CD14-positive monocyte (primary cell): ENCODE results near the gene WIPF3. TPM values are rescaled to one million over a fixed set of nuclear protein-coding genes. Genes with fewer than 3 reads are reported as not detected.

ENCODE experiments used
- DNase-seq, 3 donors: peaks; one replicate each; pipeline ENCODE4 v3.0.0-alpha.2; 2011 to 2022
- H2AFZ ChIP-seq: 2 replicates; pipeline ENCODE4 v1.6.0; 2012; ENCODE audit warnings: mild to moderate bottlenecking, low read depth, low read length, inconsistent platforms; ENCODE audit not compliant: insufficient read depth, poor library complexity, severe bottlenecking
- H3K27ac ChIP-seq, 2 donors: 1 replicate in 1 of 2; 2 replicates in 1 of 2; pipeline ENCODE4 v1.5.1; 2012 to 2013; ENCODE audit warnings: low read length in 2 of 2, control low read depth in 1 of 2, inconsistent platforms in 1 of 2, low read depth in 1 of 2, mild to moderate bottlenecking in 1 of 2
- H3K27me3 ChIP-seq, 2 donors: one replicate each; pipeline versions ENCODE4 v1.6.0 to v1.6.1; 2011 to 2013; ENCODE audit warnings: low read length in 2 of 2; ENCODE audit not compliant: control insufficient read depth in 2 of 2, insufficient read depth in 2 of 2
- H3K36me3 ChIP-seq, 2 donors: replicated peaks in 1 of 2; 1 replicate in 1 of 2; 2 replicates in 1 of 2; pipeline versions ENCODE4 v1.5.1 to v1.6.1; 2012 to 2013; ENCODE audit warnings: low read length in 2 of 2, control low read depth in 1 of 2, inconsistent platforms in 1 of 2, mild to moderate bottlenecking in 1 of 2; ENCODE audit not compliant: insufficient read depth in 2 of 2, control insufficient read depth in 1 of 2
- H3K4me1 ChIP-seq, 2 donors: 1 replicate in 1 of 2; 2 replicates in 1 of 2; pipeline versions ENCODE4 v1.5.1 to v1.6.1; 2012 to 2013; ENCODE audit warnings: low read length in 2 of 2, control low read depth in 1 of 2, inconsistent platforms in 1 of 2, mild to moderate bottlenecking in 1 of 2, moderate library complexity in 1 of 2; ENCODE audit not compliant: insufficient read depth in 2 of 2, control insufficient read depth in 1 of 2
- H3K4me2 ChIP-seq: replicated peaks from 2 replicates; pipeline ENCODE3; 2012; ENCODE audit warnings: low read length, moderate library complexity, mild to moderate bottlenecking; ENCODE audit not compliant: poor library complexity, severe bottlenecking; ENCODE audit errors: extremely low read depth
- H3K4me3 ChIP-seq, 3 experiments: fragments of 200-600 bp in 1 of 3; sonication (generic) in 1 of 3; replicated peaks in 1 of 3; 1 replicate in 2 of 3; 2 replicates in 1 of 3; pipeline ENCODE4 v1.5.1; 2011 to 2013; ENCODE audit warnings: low read length in 3 of 3, mild to moderate bottlenecking in 3 of 3, control low read depth in 2 of 3, low read depth in 2 of 3, inconsistent platforms in 1 of 3, moderate library complexity in 1 of 3
- H3K79me2 ChIP-seq: 2 replicates; pipeline ENCODE4 v1.6.0; 2012; ENCODE audit warnings: mild to moderate bottlenecking, control low read depth, inconsistent platforms, low read length, moderate library complexity; ENCODE audit not compliant: insufficient read depth
- H3K9ac ChIP-seq: 2 replicates; pipeline ENCODE4 v1.6.0; 2017; ENCODE audit warnings: low read length, mild to moderate bottlenecking; ENCODE audit not compliant: insufficient read depth, poor library complexity, severe bottlenecking
- H3K9me3 ChIP-seq, 2 donors: replicated peaks in 1 of 2; 1 replicate in 1 of 2; 2 replicates in 1 of 2; pipeline versions ENCODE4 v1.5.1 to v1.6.1; 2012 to 2013; ENCODE audit warnings: low read length in 2 of 2, control low read depth in 1 of 2; ENCODE audit not compliant: control insufficient read depth in 1 of 2, insufficient read depth in 1 of 2
- H4K20me1 ChIP-seq: 2 replicates; pipeline ENCODE4 v1.6.0; 2012; ENCODE audit warnings: mild to moderate bottlenecking, low read length, control low read depth, moderate library complexity; ENCODE audit not compliant: insufficient read depth
- H3K27ac Mint-ChIP-seq, 7 donors: one replicate each; pipeline ENCODE4 v1.8.0; 2020; ENCODE audit warnings: mild to moderate bottlenecking in 7 of 7, mixed read lengths in 7 of 7, moderate library complexity in 6 of 7, inconsistent platforms in 2 of 7
- H3K27me3 Mint-ChIP-seq, 3 donors: one replicate each; pipeline ENCODE4 v1.8.0; 2021 to 2022; ENCODE audit warnings: low read depth in 3 of 3, mild to moderate bottlenecking in 3 of 3, mixed read lengths in 3 of 3, moderate library complexity in 3 of 3, inconsistent platforms in 1 of 3
- H3K36me3 Mint-ChIP-seq, 2 donors: one replicate each; pipeline ENCODE4 v1.8.0; 2020; ENCODE audit warnings: mixed read lengths in 2 of 2, inconsistent platforms in 1 of 2, mild to moderate bottlenecking in 1 of 2
- H3K4me1 Mint-ChIP-seq: one replicate; pipeline ENCODE4 v1.8.0; 2020; ENCODE audit warnings: mild to moderate bottlenecking, mixed read lengths
- H3K4me3 Mint-ChIP-seq, 2 donors: one replicate each; pipeline ENCODE4 v1.8.0; 2020; ENCODE audit warnings: mild to moderate bottlenecking in 2 of 2, mixed read lengths in 2 of 2, moderate library complexity in 1 of 2
- H3K9me3 Mint-ChIP-seq, 7 donors: one replicate each; pipeline ENCODE4 v1.8.0; 2020 to 2022; ENCODE audit warnings: mixed read lengths in 7 of 7, mild to moderate bottlenecking in 6 of 7, moderate library complexity in 6 of 7, inconsistent platforms in 2 of 7
- WGBS: methylation state at CpG from one replicate; pipeline ENCODE4 v1.1.5; 2013; ENCODE audit warnings: missing lambda C conversion rate; ENCODE audit not compliant: insufficient coverage; 5-methylcytosine and 5-hydroxymethylcytosine counted together
- intact Hi-C, 2 donors: fragments of 100-400 bp; cut with micrococcal nuclease; formaldehyde crosslinking; loops; one replicate each; pipeline versions ENCODE4 v1.15.0 to v1.15.1; 2023
- polyA plus RNA-seq, 3 donors: library from polyadenylated mRNA; depleted of rRNA in 1 of 3; unstranded in 2 of 3; stranded (reverse) in 1 of 3; fragments of 300-500 nt in 2 of 3; fragments of >200 nt in 1 of 3; fragmentation: Illumina TruSeq in 2 of 3; gene quantifications; 1 replicate in 2 of 3; 2 replicates in 1 of 3; pipeline ENCODE4 v1.2.3, GENCODE V29; 2012 to 2021
- TF ChIP-seq, protein P1 (sequence below): fragments of 200-600 bp; IDR thresholded peaks from one replicate; pipeline ENCODE4 v1.8.0; 2022; ENCODE audit warnings: antibody characterized with exemption, mild to moderate bottlenecking

The WIPF3 gene
- polyA plus RNA-seq, 3 donors = not detected

DNA sequence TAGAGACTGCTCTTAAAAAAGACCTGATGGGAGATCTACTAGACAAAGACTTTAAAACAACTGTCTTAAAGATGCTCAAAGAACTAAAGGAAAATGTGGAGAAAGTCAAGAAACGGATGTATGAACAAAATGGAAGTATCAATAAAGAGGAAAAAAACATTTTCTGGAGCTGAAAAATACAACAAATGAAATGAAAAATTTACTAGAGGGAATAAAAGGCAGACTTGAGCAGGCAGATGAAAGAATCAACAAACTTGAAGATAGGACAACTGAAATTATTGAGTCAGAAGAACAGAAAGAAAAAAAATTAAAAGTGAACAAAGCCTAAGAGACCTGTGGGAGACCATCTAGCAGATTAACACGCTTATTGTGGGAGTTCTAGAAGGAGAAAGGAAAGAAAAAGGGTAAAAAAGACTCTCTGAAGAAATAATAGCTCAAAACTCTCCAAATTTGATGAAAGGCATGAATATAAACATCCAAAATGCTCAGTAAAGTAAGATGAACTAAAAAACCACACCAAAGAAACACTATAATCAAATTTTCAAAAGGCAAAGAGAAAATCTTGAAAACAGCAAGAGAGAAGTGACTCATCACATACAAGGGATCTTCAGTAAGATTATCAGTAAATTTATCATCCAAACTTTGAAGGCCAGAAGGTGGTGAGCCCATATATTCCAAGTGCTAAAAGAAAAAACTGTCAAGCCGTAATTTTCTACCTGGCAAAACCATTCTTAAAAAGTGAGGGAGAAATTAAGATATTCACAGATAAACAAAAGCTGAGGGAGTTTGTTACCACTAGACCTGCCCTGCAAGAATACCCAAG is 100.1 kb downstream of the WIPF3 start:
- H3K9me3 Mint-ChIP-seq = peaks cover 16 to 38% (median 24%) of the 10 kb centered on the region in 7 donors
- Histone ChIP-seq H3K4me2 (no peak overlapping the region), H3K36me3 (no peaks in the 10 kb centered on the region), H3K27ac (no peak overlapping the region), H3K9ac (no peak overlapping the region), H3K9me3 (peaks cover 13 to 15% of the 10 kb centered on the region in 2 donors), H2AFZ (no peak overlapping the region), H4K20me1 (no peaks in the 10 kb centered on the region), H3K4me1 (no peaks in the 10 kb centered on the region), H3K79me2 (no peaks in the 10 kb centered on the region), H3K27me3 (no peaks in the 10 kb centered on the region), H3K4me3 (no peak overlapping the region)
- H3K4me3 Mint-ChIP-seq = no peak overlapping the region
- DNase-seq = no peak
- no peaks in the 10 kb centered on the region for H3K4me1 Mint-ChIP-seq
- intact Hi-C loops = no loop called here
- peaks cover 0 to 2% (median 1%) of the 10 kb centered on the region in 3 donors for H3K27me3 Mint-ChIP-seq
- no peak overlapping the region for H3K27ac Mint-ChIP-seq
- TF ChIP-seq, protein P1, sequence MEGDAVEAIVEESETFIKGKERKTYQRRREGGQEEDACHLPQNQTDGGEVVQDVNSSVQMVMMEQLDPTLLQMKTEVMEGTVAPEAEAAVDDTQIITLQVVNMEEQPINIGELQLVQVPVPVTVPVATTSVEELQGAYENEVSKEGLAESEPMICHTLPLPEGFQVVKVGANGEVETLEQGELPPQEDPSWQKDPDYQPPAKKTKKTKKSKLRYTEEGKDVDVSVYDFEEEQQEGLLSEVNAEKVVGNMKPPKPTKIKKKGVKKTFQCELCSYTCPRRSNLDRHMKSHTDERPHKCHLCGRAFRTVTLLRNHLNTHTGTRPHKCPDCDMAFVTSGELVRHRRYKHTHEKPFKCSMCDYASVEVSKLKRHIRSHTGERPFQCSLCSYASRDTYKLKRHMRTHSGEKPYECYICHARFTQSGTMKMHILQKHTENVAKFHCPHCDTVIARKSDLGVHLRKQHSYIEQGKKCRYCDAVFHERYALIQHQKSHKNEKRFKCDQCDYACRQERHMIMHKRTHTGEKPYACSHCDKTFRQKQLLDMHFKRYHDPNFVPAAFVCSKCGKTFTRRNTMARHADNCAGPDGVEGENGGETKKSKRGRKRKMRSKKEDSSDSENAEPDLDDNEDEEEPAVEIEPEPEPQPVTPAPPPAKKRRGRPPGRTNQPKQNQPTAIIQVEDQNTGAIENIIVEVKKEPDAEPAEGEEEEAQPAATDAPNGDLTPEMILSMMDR = no peak
- no peaks in the 10 kb centered on the region for H3K36me3 Mint-ChIP-seq
- no CpG with 5 or more reads among the region's 3 CpGs for WGBS

DNA sequence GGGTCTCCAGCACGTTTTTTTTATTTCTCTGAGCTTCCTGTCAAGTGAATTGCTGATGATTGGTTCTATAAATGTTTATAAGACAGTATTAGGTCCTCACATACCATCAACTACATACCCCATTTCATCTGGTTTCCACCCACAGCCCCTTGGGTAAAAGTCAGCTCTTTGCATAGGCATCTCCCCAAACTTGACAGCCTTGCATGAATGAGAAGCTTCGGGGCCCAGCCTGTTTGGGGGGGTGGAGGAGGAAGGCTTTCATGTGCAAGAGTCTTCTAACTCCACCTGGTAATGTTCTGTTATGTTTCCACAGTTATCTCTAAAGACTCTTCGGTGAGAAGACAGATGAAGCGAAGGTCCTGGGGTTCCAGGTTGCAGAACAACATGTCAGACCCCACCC is 107.9 kb downstream of the WIPF3 start:
- H2AFZ ChIP-seq = no peak overlapping the region
- no peaks in the 10 kb centered on the region for H3K9me3 ChIP-seq
- Mint-ChIP-seq H3K27ac (no peak overlapping the region), H3K27me3 (peaks cover 0 to 2% (median 0%) of the 10 kb centered on the region in 3 donors), H3K4me1 (peaks cover 6% of the 10 kb centered on the region), H3K36me3 (peaks cover 0 to 2% of the 10 kb centered on the region in 2 donors), H3K9me3 (peaks cover 0 to 3% (median 0%) of the 10 kb centered on the region in 7 donors), H3K4me3 (no peak overlapping the region)
- no peaks in the 10 kb centered on the region for H3K4me1 ChIP-seq
- no peak for DNase-seq
- no peak overlapping the region for H3K4me2 ChIP-seq
- H3K36me3 ChIP-seq = peaks cover 0 to 7% of the 10 kb centered on the region in 2 donors
- TF ChIP-seq, protein P1 = no peak
- no peak overlapping the region for H3K4me3 ChIP-seq
- no peak overlapping the region for H3K27ac ChIP-seq
- WGBS = no CpG with 5 or more reads among the region's 4 CpGs
- intact Hi-C loops = no loop called here
- no peaks in the 10 kb centered on the region for H3K27me3 ChIP-seq
- H4K20me1 ChIP-seq = no peaks in the 10 kb centered on the region
- no peaks in the 10 kb centered on the region for H3K79me2 ChIP-seq
- no peak overlapping the region for H3K9ac ChIP-seq
